AG09319 (cell line): ENCODE data around the gene DRD2.

Experiments
- DNase-seq: peaks from one replicate; pipeline ENCODE4 v3.0.0-alpha.2; 2010; ENCODE audit warnings: low read depth; ENCODE audit errors: extremely low read depth
- CTCF ChIP-seq: IDR thresholded peaks from 2 replicates; pipeline ENCODE4 v1.5.1; 2011; ENCODE audit warnings: low read depth, mild to moderate bottlenecking, inconsistent platforms, low read length, moderate library complexity

The DRD2 gene

GRCh38 chr11:113507341-113507740, 32.1 kb upstream of the DRD2 start:
- no peak for TF ChIP-seq CTCF
- no peak for DNase-seq

- no peak for TF ChIP-seq CTCF
- no peak for DNase-seq
These were observed 31.7 kb upstream of the DRD2 start for GRCh38 chr11:113506893-113507292.

- no peak for TF ChIP-seq CTCF
- no peak for DNase-seq
These were observed 31.3 kb upstream of the DRD2 start for GRCh38 chr11:113506461-113506860.

GRCh38 chr11:113505541-113506375, 30.6 kb upstream of the DRD2 start:
- no peak for DNase-seq
- no peak for TF ChIP-seq CTCF

- TF ChIP-seq CTCF, result no peak
- no peak for DNase-seq
These were observed 29.8 kb upstream of the DRD2 start for GRCh38 chr11:113505046-113505445.

GRCh38 chr11:113504586-113504985, 29.4 kb upstream of the DRD2 start:
- DNase-seq, result no peak

GRCh38 chr11:113504071-113504470, 28.9 kb upstream of the DRD2 start:
- no peak for TF ChIP-seq CTCF

More at GRCh38 chr11:113504586-113504985, 29.4 kb upstream of the DRD2 start:
- TF ChIP-seq CTCF, result no peak

More at GRCh38 chr11:113504071-113504470, 28.9 kb upstream of the DRD2 start:
- DNase-seq, result no peak
